K562 (cell line): ENCODE measurements around the gene IZUMO4.

Source experiments
- BRD4 ChIP-seq: fragments of 200-600 bp; sonication (generic); IDR thresholded peaks from 2 replicates; pipeline ENCODE4 v1.6.1; 2017; ENCODE audit warnings: inconsistent platforms
- DPF2 ChIP-seq: fragments of 450-650 bp; IDR thresholded peaks from 2 replicates; pipeline ENCODE4 v1.6.1; 2016
- GATA2 ChIP-seq: sonication (generic); formaldehyde crosslinking; IDR thresholded peaks from 2 replicates; pipeline ENCODE4 v1.4.0; 2020; ENCODE audit warnings: mild to moderate bottlenecking, missing genetic modification reagents
- REST ChIP-seq, 2 experiments: fragments of 450-650 bp; formaldehyde crosslinking in 1 of 2; IDR thresholded peaks; 2 replicates each; pipeline versions ENCODE4 v1.4.0 to v1.6.1; 2014 to 2020; ENCODE audit warnings: mild to moderate bottlenecking in 2 of 2, borderline replicate concordance in 1 of 2, low read depth in 1 of 2
- SMAD1 ChIP-seq: fragments of 150-350 bp; IDR thresholded peaks from 2 replicates; pipeline ENCODE4 v1.6.1; 2014; ENCODE audit warnings: low read length, low read depth; ENCODE audit not compliant: partially characterized antibody
- STAT5B ChIP-seq: fragments of 250-450 bp; sonication (Bioruptor Pico); IDR thresholded peaks from 2 replicates; pipeline ENCODE4 v1.8.0; 2021; ENCODE audit warnings: mild to moderate bottlenecking, inconsistent platforms
- TAF1 ChIP-seq: IDR thresholded peaks from 2 replicates; pipeline ENCODE4 v1.6.1; 2011; ENCODE audit warnings: mild to moderate bottlenecking, low read length, moderate library complexity; ENCODE audit not compliant: insufficient read depth, control insufficient read depth, severe bottlenecking; ENCODE audit errors: extremely low read depth
- ZFP91 ChIP-seq: sonication (generic); formaldehyde crosslinking; IDR thresholded peaks from 2 replicates; pipeline ENCODE4 v1.8.0; 2022; ENCODE audit warnings: mild to moderate bottlenecking, missing genetic modification reagents
- ZNF232 ChIP-seq: sonication (generic); formaldehyde crosslinking; IDR thresholded peaks from 2 replicates; pipeline ENCODE4 v1.8.0; 2022; ENCODE audit warnings: mild to moderate bottlenecking, missing genetic modification reagents
- TF ChIP-seq, protein P1 (sequence below), 3 experiments: IDR thresholded peaks in 2 of 3; conservative IDR thresholded peaks in 1 of 3; 2 replicates each; pipeline ENCODE4 v1.5.1; 2011 to 2012; ENCODE audit warnings: low read length in 3 of 3, mild to moderate bottlenecking in 3 of 3, control low read depth in 2 of 3, improper control_type of control experiment in 1 of 3, inconsistent platforms in 1 of 3, low read depth in 1 of 3, mixed read lengths in 1 of 3, moderate library complexity in 1 of 3; ENCODE audit not compliant: insufficient read depth in 2 of 3
- TF ChIP-seq, protein P2 (sequence below): fragments of 450-650 bp; formaldehyde crosslinking; IDR thresholded peaks from 2 replicates; pipeline ENCODE4 v1.4.0; 2020; ENCODE audit warnings: mild to moderate bottlenecking

DNA sequence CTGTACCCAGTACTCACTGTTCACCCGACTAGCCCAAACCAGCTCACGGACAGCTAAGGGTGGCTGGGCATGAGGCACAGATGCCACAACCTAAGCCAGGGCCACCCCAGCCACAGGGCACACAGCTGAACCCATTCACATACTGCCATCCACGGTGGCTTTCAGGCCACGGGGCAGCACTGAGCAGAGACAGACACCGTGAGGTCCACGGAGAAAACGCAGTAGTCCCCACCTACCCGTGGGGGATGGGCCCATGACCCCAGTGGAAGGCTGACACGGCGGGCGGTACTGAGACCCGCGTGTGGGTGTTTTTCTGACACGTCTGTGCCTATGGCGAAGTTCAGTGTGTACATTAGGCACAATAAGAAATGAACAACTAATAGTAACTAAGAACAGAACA lies 25.5 kb downstream of the IZUMO4 start:
- TF ChIP-seq ZNF232, result no peak
- TF ChIP-seq, protein P1, sequence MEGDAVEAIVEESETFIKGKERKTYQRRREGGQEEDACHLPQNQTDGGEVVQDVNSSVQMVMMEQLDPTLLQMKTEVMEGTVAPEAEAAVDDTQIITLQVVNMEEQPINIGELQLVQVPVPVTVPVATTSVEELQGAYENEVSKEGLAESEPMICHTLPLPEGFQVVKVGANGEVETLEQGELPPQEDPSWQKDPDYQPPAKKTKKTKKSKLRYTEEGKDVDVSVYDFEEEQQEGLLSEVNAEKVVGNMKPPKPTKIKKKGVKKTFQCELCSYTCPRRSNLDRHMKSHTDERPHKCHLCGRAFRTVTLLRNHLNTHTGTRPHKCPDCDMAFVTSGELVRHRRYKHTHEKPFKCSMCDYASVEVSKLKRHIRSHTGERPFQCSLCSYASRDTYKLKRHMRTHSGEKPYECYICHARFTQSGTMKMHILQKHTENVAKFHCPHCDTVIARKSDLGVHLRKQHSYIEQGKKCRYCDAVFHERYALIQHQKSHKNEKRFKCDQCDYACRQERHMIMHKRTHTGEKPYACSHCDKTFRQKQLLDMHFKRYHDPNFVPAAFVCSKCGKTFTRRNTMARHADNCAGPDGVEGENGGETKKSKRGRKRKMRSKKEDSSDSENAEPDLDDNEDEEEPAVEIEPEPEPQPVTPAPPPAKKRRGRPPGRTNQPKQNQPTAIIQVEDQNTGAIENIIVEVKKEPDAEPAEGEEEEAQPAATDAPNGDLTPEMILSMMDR (IDR thresholded peaks at IDR 0.05 in 2 of 3, conservative IDR thresholded peaks at IDR 0.05 in 1 of 3; ENCODE audit: insufficient read depth in 2 of 3, low read depth in 1 of 3, low read length in 3 of 3), result no peak
- TF ChIP-seq STAT5B, result no peak
- no peak for TF ChIP-seq SMAD1
- no peak for TF ChIP-seq ZFP91 (CRISPR knock-in tag)
- no peak for TF ChIP-seq TAF1
- TF ChIP-seq BRD4, result no peak
- TF ChIP-seq REST (IDR thresholded peaks at IDR 0.05; ENCODE audit: borderline replicate concordance), result no peak
- TF ChIP-seq REST (CRISPR knock-in tag; IDR thresholded peaks at IDR 0.05; ENCODE audit: low read depth), result no peak
- no peak for TF ChIP-seq DPF2
- TF ChIP-seq, protein P2, sequence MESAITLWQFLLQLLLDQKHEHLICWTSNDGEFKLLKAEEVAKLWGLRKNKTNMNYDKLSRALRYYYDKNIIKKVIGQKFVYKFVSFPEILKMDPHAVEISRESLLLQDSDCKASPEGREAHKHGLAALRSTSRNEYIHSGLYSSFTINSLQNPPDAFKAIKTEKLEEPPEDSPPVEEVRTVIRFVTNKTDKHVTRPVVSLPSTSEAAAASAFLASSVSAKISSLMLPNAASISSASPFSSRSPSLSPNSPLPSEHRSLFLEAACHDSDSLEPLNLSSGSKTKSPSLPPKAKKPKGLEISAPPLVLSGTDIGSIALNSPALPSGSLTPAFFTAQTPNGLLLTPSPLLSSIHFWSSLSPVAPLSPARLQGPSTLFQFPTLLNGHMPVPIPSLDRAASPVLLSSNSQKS (CRISPR knock-in tag), result no peak
- TF ChIP-seq GATA2, result no peak
